ENCODE results near the gene LRPAP1.
"Not testable (repeated sequence)": the region's sequence is repeated elsewhere in the genome, so short reads cannot be mapped to it uniquely, and the experiment has no call there.

Gene LRPAP1

GRCh38 chr4:3512279-3512678, 19.9 kb downstream of the LRPAP1 start:
- no peak overlapping the region for H3K4me2 ChIP-seq (ENCODE audit: low read length)
- no peaks in the 10 kb centered on the region for H3F3A ChIP-seq (ENCODE audit: insufficient read depth, low read length)
- H2AFZ ChIP-seq (ENCODE audit: low read length): no peak overlapping the region
- no peak overlapping the region for H3K27ac ChIP-seq (ENCODE audit: low read depth, low read length, poor library complexity, severe bottlenecking)
- H3K9ac ChIP-seq (ENCODE audit: low read length): no peak overlapping the region
- H3K9me3 ChIP-seq (ENCODE audit: low read length): no peaks in the 10 kb centered on the region
- H4K20me1 ChIP-seq (ENCODE audit: insufficient read depth, low read length): no peaks in the 10 kb centered on the region
- H3K79me2 ChIP-seq (ENCODE audit: insufficient read depth, low read length): no peaks in the 10 kb centered on the region
- no peaks in the 10 kb centered on the region for H3K9me2 ChIP-seq (ENCODE audit: low read depth, low read length)
- H3K36me3 ChIP-seq (ENCODE audit: insufficient read depth, low read length): peaks cover 9% of the 10 kb centered on the region
- H3K4me3 ChIP-seq (ENCODE audit: low read depth, low read length, poor library complexity, severe bottlenecking): no peak overlapping the region
- H3K4me1 ChIP-seq (ENCODE audit: insufficient read depth, low read length, severe bottlenecking): no peaks in the 10 kb centered on the region
- TF ChIP-seq, protein P1, sequence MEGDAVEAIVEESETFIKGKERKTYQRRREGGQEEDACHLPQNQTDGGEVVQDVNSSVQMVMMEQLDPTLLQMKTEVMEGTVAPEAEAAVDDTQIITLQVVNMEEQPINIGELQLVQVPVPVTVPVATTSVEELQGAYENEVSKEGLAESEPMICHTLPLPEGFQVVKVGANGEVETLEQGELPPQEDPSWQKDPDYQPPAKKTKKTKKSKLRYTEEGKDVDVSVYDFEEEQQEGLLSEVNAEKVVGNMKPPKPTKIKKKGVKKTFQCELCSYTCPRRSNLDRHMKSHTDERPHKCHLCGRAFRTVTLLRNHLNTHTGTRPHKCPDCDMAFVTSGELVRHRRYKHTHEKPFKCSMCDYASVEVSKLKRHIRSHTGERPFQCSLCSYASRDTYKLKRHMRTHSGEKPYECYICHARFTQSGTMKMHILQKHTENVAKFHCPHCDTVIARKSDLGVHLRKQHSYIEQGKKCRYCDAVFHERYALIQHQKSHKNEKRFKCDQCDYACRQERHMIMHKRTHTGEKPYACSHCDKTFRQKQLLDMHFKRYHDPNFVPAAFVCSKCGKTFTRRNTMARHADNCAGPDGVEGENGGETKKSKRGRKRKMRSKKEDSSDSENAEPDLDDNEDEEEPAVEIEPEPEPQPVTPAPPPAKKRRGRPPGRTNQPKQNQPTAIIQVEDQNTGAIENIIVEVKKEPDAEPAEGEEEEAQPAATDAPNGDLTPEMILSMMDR (IDR thresholded peaks at IDR 0.05; ENCODE audit: low read length): no peak
- TF ChIP-seq EZH2 (IDR thresholded peaks at IDR 0.05; ENCODE audit: borderline replicate concordance, low read length): no peak
- H3K27me3 ChIP-seq (ENCODE audit: insufficient read depth, low read length): no peaks in the 10 kb centered on the region

DNA sequence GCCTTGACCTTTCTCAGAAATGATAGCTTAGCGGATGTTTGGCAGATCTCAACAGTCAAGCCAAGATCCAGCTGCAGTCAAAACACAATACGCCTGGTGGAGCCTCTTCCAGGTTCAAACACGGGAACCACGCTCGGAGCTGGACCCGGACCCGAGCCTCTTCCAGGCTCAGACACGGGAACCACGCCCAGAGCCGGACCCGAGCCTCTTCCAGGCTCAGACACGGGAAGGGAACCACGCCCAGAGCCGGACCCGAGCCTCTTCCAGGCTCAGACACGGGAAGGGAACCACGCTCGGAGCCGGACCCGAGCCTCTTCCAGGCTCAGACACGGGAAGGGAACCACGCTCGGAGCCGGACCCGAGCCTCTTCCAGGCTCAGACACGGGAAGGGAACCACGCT, 20.6 kb downstream of the LRPAP1 start:
- not testable (repeated sequence) for H3K9me2 ChIP-seq (ENCODE audit: low read depth, low read length); H3F3A ChIP-seq (ENCODE audit: insufficient read depth, low read length); H3K4me3 ChIP-seq (ENCODE audit: low read depth, low read length, poor library complexity, severe bottlenecking); H3K27ac ChIP-seq (ENCODE audit: low read depth, low read length, poor library complexity, severe bottlenecking); H3K4me1 ChIP-seq (ENCODE audit: insufficient read depth, low read length, severe bottlenecking); H3K4me2 ChIP-seq (ENCODE audit: low read length); H4K20me1 ChIP-seq (ENCODE audit: insufficient read depth, low read length); H3K9ac ChIP-seq (ENCODE audit: low read length); H3K27me3 ChIP-seq (ENCODE audit: insufficient read depth, low read length); H3K36me3 ChIP-seq (ENCODE audit: insufficient read depth, low read length); H3K9me3 ChIP-seq (ENCODE audit: low read length); H3K79me2 ChIP-seq (ENCODE audit: insufficient read depth, low read length); H2AFZ ChIP-seq (ENCODE audit: low read length)

DNA sequence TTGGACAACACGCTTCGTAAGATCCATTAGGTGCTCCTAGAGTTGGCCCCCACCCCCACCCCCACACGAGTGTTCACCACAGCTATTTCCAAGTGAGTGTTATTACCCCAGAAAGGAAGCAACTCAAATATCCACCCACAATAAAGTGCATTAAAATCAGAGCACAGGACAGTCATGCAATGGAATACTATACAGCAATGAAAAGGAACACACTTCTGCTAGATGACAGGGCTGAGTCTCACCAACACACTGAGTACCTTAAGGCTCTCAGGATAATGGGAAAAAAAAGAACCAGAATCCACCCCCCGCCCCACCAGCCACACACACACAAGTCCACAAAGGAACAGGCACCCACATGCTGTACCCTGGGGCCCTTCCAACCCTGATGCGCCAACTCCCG, 21.0 kb downstream of the LRPAP1 start:
- Histone ChIP-seq H3K27me3 (ENCODE audit: insufficient read depth, low read length) (no peaks in the 10 kb centered on the region), H4K20me1 (ENCODE audit: insufficient read depth, low read length) (no peaks in the 10 kb centered on the region), H3K79me2 (ENCODE audit: insufficient read depth, low read length) (no peaks in the 10 kb centered on the region), H3K9ac (ENCODE audit: low read length) (no peak overlapping the region), H2AFZ (ENCODE audit: low read length) (no peak overlapping the region), H3K4me3 (ENCODE audit: low read depth, low read length, poor library complexity, severe bottlenecking) (no peak overlapping the region), H3K4me2 (ENCODE audit: low read length) (no peak overlapping the region), H3K4me1 (ENCODE audit: insufficient read depth, low read length, severe bottlenecking) (no peaks in the 10 kb centered on the region), H3K27ac (ENCODE audit: low read depth, low read length, poor library complexity, severe bottlenecking) (no peak overlapping the region), H3K9me2 (ENCODE audit: low read depth, low read length) (no peaks in the 10 kb centered on the region), H3K36me3 (ENCODE audit: insufficient read depth, low read length) (peaks cover 9% of the 10 kb centered on the region), H3F3A (ENCODE audit: insufficient read depth, low read length) (no peaks in the 10 kb centered on the region), H3K9me3 (ENCODE audit: low read length) (no peaks in the 10 kb centered on the region)
- TF ChIP-seq, protein P1 (IDR thresholded peaks at IDR 0.05; ENCODE audit: low read length): no peak
- no peak for TF ChIP-seq EZH2 (IDR thresholded peaks at IDR 0.05; ENCODE audit: borderline replicate concordance, low read length)

DNA sequence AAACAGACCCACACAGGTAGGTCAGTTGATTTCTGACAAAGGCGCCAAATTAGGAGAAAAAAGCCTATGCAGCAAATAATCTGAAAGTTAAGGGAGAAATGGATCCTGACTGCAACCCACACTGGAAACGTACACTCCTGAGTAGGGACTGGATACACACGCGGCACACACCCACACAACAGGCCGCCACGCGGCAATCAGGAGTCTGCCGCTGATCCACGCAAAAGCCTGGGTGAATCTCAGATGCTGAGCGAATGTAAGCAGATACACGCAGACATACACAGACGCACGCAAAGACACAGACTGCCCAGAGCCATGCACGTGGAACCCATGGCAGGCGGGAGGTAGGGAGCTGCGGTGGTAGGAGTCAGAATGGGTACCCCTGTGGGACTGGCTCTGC, 21.7 kb downstream of the LRPAP1 start:
- Histone ChIP-seq H3K9me2 (ENCODE audit: low read depth, low read length) (no peaks in the 10 kb centered on the region), H2AFZ (ENCODE audit: low read length) (no peak overlapping the region), H3K4me3 (ENCODE audit: low read depth, low read length, poor library complexity, severe bottlenecking) (no peak overlapping the region), H3K36me3 (ENCODE audit: insufficient read depth, low read length) (peaks cover 9% of the 10 kb centered on the region), H4K20me1 (ENCODE audit: insufficient read depth, low read length) (no peaks in the 10 kb centered on the region), H3K4me1 (ENCODE audit: insufficient read depth, low read length, severe bottlenecking) (no peaks in the 10 kb centered on the region), H3K79me2 (ENCODE audit: insufficient read depth, low read length) (no peaks in the 10 kb centered on the region), H3K27ac (ENCODE audit: low read depth, low read length, poor library complexity, severe bottlenecking) (no peak overlapping the region), H3K4me2 (ENCODE audit: low read length) (no peak overlapping the region), H3K27me3 (ENCODE audit: insufficient read depth, low read length) (no peaks in the 10 kb centered on the region), H3K9ac (ENCODE audit: low read length) (no peak overlapping the region), H3F3A (ENCODE audit: insufficient read depth, low read length) (no peaks in the 10 kb centered on the region), H3K9me3 (ENCODE audit: low read length) (no peaks in the 10 kb centered on the region)
- TF ChIP-seq, protein P1 (IDR thresholded peaks at IDR 0.05; ENCODE audit: low read length): no peak
- no peak for TF ChIP-seq EZH2 (IDR thresholded peaks at IDR 0.05; ENCODE audit: borderline replicate concordance, low read length)

All from OCI-LY1 (cell line).